Osteoblast (primary cell): ENCODE results near the gene FAM53A. TPM values are rescaled to one million over a fixed set of nuclear protein-coding genes. Genes with fewer than 3 reads are reported as not detected.
A peak's percentile ranks its signal among the peaks of the same experiment; 100 is the strongest.

Experiments used
- DNase-seq: peaks from one replicate; pipeline ENCODE4 v3.0.0; 2011; ENCODE audit warnings: low spot score, mixed read lengths; ENCODE audit not compliant: insufficient read length; ENCODE audit errors: missing footprints
- H2AFZ ChIP-seq: 2 replicates; pipeline ENCODE4 v1.6.0; 2011; ENCODE audit warnings: mild to moderate bottlenecking, low read length
- H3K27ac ChIP-seq: 2 replicates; pipeline ENCODE4 v1.5.1; 2011; ENCODE audit warnings: mild to moderate bottlenecking, low read depth, low read length, moderate library complexity
- H3K27me3 ChIP-seq: 2 replicates; pipeline ENCODE4 v1.6.0; 2012; ENCODE audit warnings: mild to moderate bottlenecking, control low read depth, inconsistent platforms, low read length, moderate library complexity; ENCODE audit not compliant: insufficient read depth
- H3K36me3 ChIP-seq: 2 replicates; pipeline ENCODE4 v1.5.1; 2011; ENCODE audit warnings: mild to moderate bottlenecking, low read length, control low read depth, moderate library complexity; ENCODE audit not compliant: insufficient read depth
- H3K4me1 ChIP-seq: 2 replicates; pipeline ENCODE4 v1.5.1; 2011; ENCODE audit warnings: mild to moderate bottlenecking, low read length, control low read depth, moderate library complexity; ENCODE audit not compliant: insufficient read depth
- H3K4me2 ChIP-seq: 2 replicates; pipeline ENCODE4 v1.6.0; 2011; ENCODE audit warnings: mild to moderate bottlenecking, low read length; ENCODE audit not compliant: insufficient read depth
- H3K4me3 ChIP-seq: fragments of 200-600 bp; sonication (generic); 3 replicates; pipeline ENCODE4 v1.5.1; 2012; ENCODE audit warnings: mild to moderate bottlenecking, low read length, inconsistent platforms; ENCODE audit not compliant: insufficient read depth
- H3K79me2 ChIP-seq: 2 replicates; pipeline ENCODE4 v1.6.0; 2012; ENCODE audit warnings: mild to moderate bottlenecking, low read length, control low read depth, inconsistent platforms; ENCODE audit not compliant: insufficient read depth
- H3K9me3 ChIP-seq: 2 replicates; pipeline ENCODE4 v1.5.1; 2011; ENCODE audit warnings: low read depth, low read length, control low read depth
- H4K20me1 ChIP-seq: 2 replicates; pipeline ENCODE4 v1.6.0; 2012; ENCODE audit warnings: mild to moderate bottlenecking, low read length, control low read depth; ENCODE audit not compliant: insufficient read depth
- CTCF ChIP-seq: IDR thresholded peaks from 2 replicates; pipeline ENCODE4 v1.5.1; 2011; ENCODE audit warnings: mild to moderate bottlenecking, low read depth, low read length, moderate library complexity; ENCODE audit errors: extremely low read depth
- total RNA-seq: library from RNA; depleted of rRNA; stranded (reverse); fragments of >200 nt; gene quantifications from 2 replicates; pipeline ENCODE4 v1.2.3, GENCODE V29; 2012

FAM53A gene
- 3.8 and 4.3 TPM in 2 replicates for total RNA-seq

GRCh38 chr4:1683736-1684505 is at the start of gene FAM53A:
FAM53A (minus strand) TSS chr4:1684313; CDS start chr4:1668741, 15,572 bp downstream.
- peak; percentile 99 for DNase-seq
- Histone ChIP-seq H3K27me3 (no peaks in the 10 kb centered on the region), H3K36me3 (peaks cover 2% of the 10 kb centered on the region), H4K20me1 (no peaks in the 10 kb centered on the region), H3K4me1 (peaks cover 8% of the 10 kb centered on the region), H3K9me3 (no peaks in the 10 kb centered on the region), H3K27ac (peak within 1 kb of the TSS; percentile 85), H3K79me2 (no peaks in the 10 kb centered on the region), H3K4me3 (peak within 1 kb of the TSS; percentile 74), H3K4me2 (peak within 1 kb of the TSS; percentile 89), H2AFZ (peak within 1 kb of the TSS; percentile 83)
- TF ChIP-seq CTCF: no peak

- TF ChIP-seq CTCF: no peak
- Histone ChIP-seq H2AFZ (no peak overlapping the region), H3K4me1 (peaks cover 5% of the 10 kb centered on the region), H3K36me3 (peaks cover 54% of the 10 kb centered on the region), H3K4me3 (no peak overlapping the region), H3K4me2 (no peak overlapping the region), H3K27me3 (no peaks in the 10 kb centered on the region), H3K9me3 (peaks cover 4% of the 10 kb centered on the region), H4K20me1 (peaks cover 7% of the 10 kb centered on the region), H3K27ac (no peak overlapping the region), H3K79me2 (peaks cover 50% of the 10 kb centered on the region)
- no peak for DNase-seq
Measured at GRCh38 chr4:1732911-1733310, 48.8 kb upstream of the FAM53A start.

GRCh38 chr4:1731180-1731579 is 47.1 kb upstream of the FAM53A start:
- no peak overlapping the region for H3K27ac ChIP-seq
- peaks cover 64% of the 10 kb centered on the region for H3K79me2 ChIP-seq
- H3K4me1 ChIP-seq: peaks cover 18% of the 10 kb centered on the region
- H3K4me3 ChIP-seq: no peak overlapping the region
- H3K36me3 ChIP-seq: peaks cover 46% of the 10 kb centered on the region
- no peaks in the 10 kb centered on the region for H3K9me3 ChIP-seq
- TF ChIP-seq CTCF: no peak
- no peak overlapping the region for H3K4me2 ChIP-seq
- DNase-seq: peak; percentile 83
- no peak overlapping the region for H2AFZ ChIP-seq
- H3K27me3 ChIP-seq: no peaks in the 10 kb centered on the region
- peaks cover 9% of the 10 kb centered on the region for H4K20me1 ChIP-seq

DNA sequence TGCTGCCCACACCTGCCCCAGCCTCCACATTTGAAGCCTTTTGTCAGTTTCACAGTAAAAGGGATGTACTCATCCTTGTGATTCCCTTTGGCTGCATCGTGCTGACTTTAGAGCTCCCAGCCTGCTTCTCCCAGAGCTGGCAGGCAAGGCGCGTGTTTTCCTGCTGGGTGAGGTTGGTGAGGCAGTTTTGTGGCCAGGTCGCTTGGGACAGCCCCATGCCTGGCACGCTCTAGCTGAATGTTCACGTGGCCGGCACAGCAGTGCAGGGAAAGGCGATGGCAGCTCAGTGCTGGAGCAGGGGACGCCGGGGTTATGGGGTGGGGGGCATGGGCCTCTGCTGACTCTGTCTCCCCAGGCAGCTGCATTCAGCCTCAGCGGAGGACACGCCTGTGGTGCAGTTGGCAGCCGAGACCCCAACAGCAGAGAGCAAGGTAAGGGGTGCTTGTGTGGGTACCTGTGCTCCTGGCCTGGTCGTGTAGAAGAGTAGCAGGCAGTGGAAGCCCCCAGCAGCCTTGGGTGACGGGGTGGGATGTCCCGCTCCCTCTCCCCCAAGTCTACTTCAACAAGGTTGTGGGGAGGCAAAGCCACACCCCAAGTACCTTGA is 46.5 kb upstream of the FAM53A start:
- H3K9me3 ChIP-seq: no peaks in the 10 kb centered on the region
- no peak for TF ChIP-seq CTCF
- peaks cover 46% of the 10 kb centered on the region for H3K36me3 ChIP-seq
- H3K79me2 ChIP-seq: peaks cover 70% of the 10 kb centered on the region
- peaks cover 12% of the 10 kb centered on the region for H4K20me1 ChIP-seq
- H3K4me3 ChIP-seq: no peak overlapping the region
- no peak overlapping the region for H3K27ac ChIP-seq
- H2AFZ ChIP-seq: no peak overlapping the region
- H3K4me2 ChIP-seq: no peak overlapping the region
- H3K4me1 ChIP-seq: peaks cover 18% of the 10 kb centered on the region
- H3K27me3 ChIP-seq: no peaks in the 10 kb centered on the region
- peak; percentile 74 for DNase-seq
